Tibial nerve (tissue), 4 donors: ENCODE results near the gene ITGB6. TPM values are rescaled to one million over a fixed set of nuclear protein-coding genes. Genes with fewer than 3 reads are reported as not detected.

ENCODE experiments used
- DNase-seq, 2 donors: peaks; one replicate each; pipeline ENCODE4 v3.0.0-alpha.2; 2019; ENCODE audit warnings: low spot score in 2 of 2
- H3K27ac ChIP-seq, 4 donors: fragments of 200-600 bp; sonication (generic) in 3 of 4; one replicate each; pipeline ENCODE4 v1.5.1; 2017 to 2019; ENCODE audit warnings: mild to moderate bottlenecking in 1 of 4
- H3K27me3 ChIP-seq, 2 donors: fragments of 200-600 bp; sonication (generic) in 1 of 2; one replicate each; pipeline versions ENCODE4 v1.5.1 to v1.6.0; 2017 to 2019
- H3K36me3 ChIP-seq, 3 donors: fragments of 200-600 bp; sonication (generic); one replicate each; pipeline ENCODE4 v1.5.1; 2018 to 2019
- H3K4me1 ChIP-seq, 4 donors: fragments of 200-600 bp; sonication (generic) in 3 of 4; one replicate each; pipeline ENCODE4 v1.5.1; 2017 to 2019
- H3K4me3 ChIP-seq, 4 donors: fragments of 200-600 bp; sonication (generic) in 3 of 4; one replicate each; pipeline ENCODE4 v1.5.1; 2017 to 2019; ENCODE audit warnings: mild to moderate bottlenecking in 1 of 4, moderate library complexity in 1 of 4
- H3K9me3 ChIP-seq, 4 donors: fragments of 200-600 bp; sonication (generic) in 3 of 4; one replicate each; pipeline ENCODE4 v1.5.1; 2017 to 2019
- CTCF ChIP-seq, 5 experiments: fragments of 200-600 bp in 3 of 5; fragments of 450-650 bp in 2 of 5; sonication (generic) in 3 of 5; IDR thresholded peaks; one replicate each; pipeline ENCODE4 v1.5.1; 2016 to 2019; ENCODE audit warnings: antibody characterized with exemption in 5 of 5, mild to moderate bottlenecking in 3 of 5, moderate library complexity in 2 of 5
- EP300 ChIP-seq, 2 donors: sonication (generic); formaldehyde crosslinking; IDR thresholded peaks; one replicate each; pipeline ENCODE4 v1.6.1; 2017; ENCODE audit warnings: antibody characterized with exemption in 2 of 2, mild to moderate bottlenecking in 1 of 2
- POLR2A ChIP-seq, 2 donors: fragments of 450-650 bp; IDR thresholded peaks; one replicate each; pipeline ENCODE4 v1.6.1; 2017; ENCODE audit warnings: antibody characterized with exemption in 2 of 2, mild to moderate bottlenecking in 2 of 2, moderate library complexity in 2 of 2
- WGBS, 2 donors: methylation state at CpG; one replicate each; pipeline ENCODE4 v1.1.5; 2018; 5-methylcytosine and 5-hydroxymethylcytosine counted together
- total RNA-seq, 4 donors: library from RNA; depleted of rRNA; stranded (reverse); fragments of >200 nt; gene quantifications; one replicate each; pipeline ENCODE4 v1.1.0, GENCODE V29; 2016

ITGB6 gene
- total RNA-seq, 4 donors from 2014 or later: not detected

GRCh38 chr2:160061533-160061932, 138.5 kb downstream of the ITGB6 start:
- no peak for TF ChIP-seq EP300 (IDR thresholded peaks at IDR 0.05)
- no peak for TF ChIP-seq CTCF (IDR thresholded peaks at IDR 0.05)
- TF ChIP-seq POLR2A (IDR thresholded peaks at IDR 0.05): no peak
- H3K27ac ChIP-seq: peak overlapping the region in 3 of 4 donors; percentile 63 to 81 (median 69)
- no peak for DNase-seq
- WGBS, 2 donors: 76 to 81% methylated on average over 17 to 18 of the region's 18 CpGs
- peaks cover 0 to 6% of the 10 kb centered on the region in 2 donors for H3K27me3 ChIP-seq
- peaks cover 0 to 23% (median 6%) of the 10 kb centered on the region in 4 donors for H3K4me1 ChIP-seq
- H3K36me3 ChIP-seq: no peaks in the 10 kb centered on the region
- no peaks in the 10 kb centered on the region for H3K9me3 ChIP-seq
- H3K4me3 ChIP-seq: peak overlapping the region; percentile 42 to 87 (median 70)

GRCh38 chr2:160060297-160060696, 139.8 kb downstream of the ITGB6 start:
- Histone ChIP-seq H3K27me3 (peaks cover 0 to 6% of the 10 kb centered on the region in 2 donors), H3K36me3 (no peaks in the 10 kb centered on the region), H3K4me3 (no peak overlapping the region), H3K9me3 (no peaks in the 10 kb centered on the region), H3K4me1 (peaks cover 0 to 28% (median 6%) of the 10 kb centered on the region in 4 donors), H3K27ac (no peak overlapping the region)
- no peak for DNase-seq
- TF ChIP-seq EP300 (IDR thresholded peaks at IDR 0.05): no peak
- no peak for TF ChIP-seq CTCF (IDR thresholded peaks at IDR 0.05)
- TF ChIP-seq POLR2A (IDR thresholded peaks at IDR 0.05): no peak
- 87 to 100% methylated on average over 2 of the region's 2 CpGs for WGBS, 2 donors

GRCh38 chr2:160057356-160057755, 142.7 kb downstream of the ITGB6 start:
- TF ChIP-seq POLR2A (IDR thresholded peaks at IDR 0.05) (no peak), EP300 (IDR thresholded peaks at IDR 0.05) (no peak), CTCF (IDR thresholded peaks at IDR 0.05) (no peak)
- peaks cover 0 to 6% of the 10 kb centered on the region in 2 donors for H3K27me3 ChIP-seq
- no peak overlapping the region for H3K4me3 ChIP-seq
- H3K27ac ChIP-seq: no peak overlapping the region
- H3K9me3 ChIP-seq: no peaks in the 10 kb centered on the region
- WGBS, 2 donors: 69% methylated on average over 2 of the region's 2 CpGs
- H3K36me3 ChIP-seq: no peaks in the 10 kb centered on the region
- peaks cover 0 to 27% (median 0%) of the 10 kb centered on the region in 4 donors for H3K4me1 ChIP-seq
- no peak for DNase-seq

GRCh38 chr2:160055726-160056108, 144.4 kb downstream of the ITGB6 start:
- Histone ChIP-seq H3K4me1 (peaks cover 0 to 34% (median 0%) of the 10 kb centered on the region in 4 donors), H3K4me3 (no peak overlapping the region), H3K27ac (no peak overlapping the region), H3K36me3 (no peaks in the 10 kb centered on the region), H3K27me3 (no peaks in the 10 kb centered on the region), H3K9me3 (no peaks in the 10 kb centered on the region)
- 88% methylated on average over 7 of the region's 7 CpGs for WGBS, 2 donors
- DNase-seq: no peak
- TF ChIP-seq POLR2A (IDR thresholded peaks at IDR 0.05) (no peak), EP300 (IDR thresholded peaks at IDR 0.05) (no peak), CTCF (IDR thresholded peaks at IDR 0.05) (no peak)

- WGBS, 2 donors: 47 to 49% methylated on average over 7 of the region's 7 CpGs
- no peaks in the 10 kb centered on the region for H3K27me3 ChIP-seq
- no peaks in the 10 kb centered on the region for H3K36me3 ChIP-seq
- H3K4me3 ChIP-seq: no peak overlapping the region
- no peaks in the 10 kb centered on the region for H3K9me3 ChIP-seq
- peaks cover 0 to 34% (median 0%) of the 10 kb centered on the region in 4 donors for H3K4me1 ChIP-seq
- no peak for DNase-seq
- H3K27ac ChIP-seq: peak overlapping the region in 1 of 4 donors; percentile 23
- TF ChIP-seq EP300 (IDR thresholded peaks at IDR 0.05) (no peak), POLR2A (IDR thresholded peaks at IDR 0.05) (no peak), CTCF (IDR thresholded peaks at IDR 0.05) (no peak)
These were observed 144.9 kb downstream of the ITGB6 start for GRCh38 chr2:160054984-160055725.
